Measurements from ENCODE around the gene CD59.

Gene CD59

GRCh38 chr11:33736148-33736812 lies at the start of gene CD59:
TSS of gene CD59 (minus strand) at chr11:33736423. CDS start at chr11:33722445, 13,978 bp downstream.
- TF ChIP-seq, protein P1, sequence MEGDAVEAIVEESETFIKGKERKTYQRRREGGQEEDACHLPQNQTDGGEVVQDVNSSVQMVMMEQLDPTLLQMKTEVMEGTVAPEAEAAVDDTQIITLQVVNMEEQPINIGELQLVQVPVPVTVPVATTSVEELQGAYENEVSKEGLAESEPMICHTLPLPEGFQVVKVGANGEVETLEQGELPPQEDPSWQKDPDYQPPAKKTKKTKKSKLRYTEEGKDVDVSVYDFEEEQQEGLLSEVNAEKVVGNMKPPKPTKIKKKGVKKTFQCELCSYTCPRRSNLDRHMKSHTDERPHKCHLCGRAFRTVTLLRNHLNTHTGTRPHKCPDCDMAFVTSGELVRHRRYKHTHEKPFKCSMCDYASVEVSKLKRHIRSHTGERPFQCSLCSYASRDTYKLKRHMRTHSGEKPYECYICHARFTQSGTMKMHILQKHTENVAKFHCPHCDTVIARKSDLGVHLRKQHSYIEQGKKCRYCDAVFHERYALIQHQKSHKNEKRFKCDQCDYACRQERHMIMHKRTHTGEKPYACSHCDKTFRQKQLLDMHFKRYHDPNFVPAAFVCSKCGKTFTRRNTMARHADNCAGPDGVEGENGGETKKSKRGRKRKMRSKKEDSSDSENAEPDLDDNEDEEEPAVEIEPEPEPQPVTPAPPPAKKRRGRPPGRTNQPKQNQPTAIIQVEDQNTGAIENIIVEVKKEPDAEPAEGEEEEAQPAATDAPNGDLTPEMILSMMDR (IDR thresholded peaks at IDR 0.05; ENCODE audit: control extremely low read depth, extremely low read depth, low read depth, missing control alignments) = no peak
- DNase-seq (ENCODE audit: extremely low spot score) = peak; percentile 90
- POLR2A ChIA-PET = interaction anchor here (0.6 to 0.7 kb wide), 2 partner anchors 54 to 1919 kb away, joined by 3 read pairs; no protein-coding TSS in a partner anchor
- CTCF ChIA-PET = interaction anchor here (1.2 to 18.5 kb wide), 5 partner anchors 16 to 194 kb away, joined by 3 to 265 read pairs (median 4); no protein-coding TSS in a partner anchor

DNA sequence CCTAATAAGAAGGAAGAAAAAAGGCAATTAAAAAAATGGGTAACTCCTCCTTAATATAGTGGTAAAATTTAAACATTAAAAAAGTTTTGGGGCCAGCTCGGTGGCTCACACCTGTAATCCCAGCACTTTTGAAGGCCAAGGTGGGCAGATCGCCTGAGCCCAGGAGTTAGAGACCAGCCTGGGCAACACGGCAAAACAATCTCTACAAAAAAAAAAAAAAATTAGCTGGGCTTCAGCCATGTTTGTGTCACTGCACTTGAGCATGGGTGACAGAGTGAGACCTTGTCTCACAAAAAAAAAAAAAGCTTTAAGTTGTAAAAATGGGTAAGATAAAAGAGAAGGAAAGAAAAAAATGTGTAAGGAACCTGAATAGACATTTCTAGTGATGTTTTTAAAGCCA lies 49.4 kb upstream of the CD59 start:
- no peak for DNase-seq (ENCODE audit: extremely low spot score)
- CTCF ChIA-PET = interaction anchor here (1.9 to 2.6 kb wide), 2 partner anchors 20 to 23 kb away, joined by 6 to 7 read pairs; no protein-coding TSS in a partner anchor
- POLR2A ChIA-PET = no interaction called here
- TF ChIP-seq, protein P1 (IDR thresholded peaks at IDR 0.05; ENCODE audit: control extremely low read depth, extremely low read depth, low read depth, missing control alignments) = no peak

GRCh38 chr11:33779849-33780528 lies 43.8 kb upstream of the CD59 start:
- DNase-seq (ENCODE audit: extremely low spot score) = no peak
- TF ChIP-seq, protein P1 (IDR thresholded peaks at IDR 0.05; ENCODE audit: control extremely low read depth, extremely low read depth, low read depth, missing control alignments) = no peak
- CTCF ChIA-PET = interaction anchor here (0.9 to 1.3 kb wide), 2 partner anchors 12 to 28 kb away, joined by 3 read pairs; no protein-coding TSS in a partner anchor
- POLR2A ChIA-PET = no interaction called here

GRCh38 chr11:33778675-33779074 lies 42.5 kb upstream of the CD59 start:
- ChIA-PET POLR2A (no interaction called here), CTCF (no interaction called here)
- TF ChIP-seq, protein P1 (IDR thresholded peaks at IDR 0.05; ENCODE audit: control extremely low read depth, extremely low read depth, low read depth, missing control alignments) = no peak
- DNase-seq (ENCODE audit: extremely low spot score) = no peak

- no peak for DNase-seq (ENCODE audit: extremely low spot score)
- TF ChIP-seq, protein P1 (IDR thresholded peaks at IDR 0.05; ENCODE audit: control extremely low read depth, extremely low read depth, low read depth, missing control alignments) = no peak
- POLR2A ChIA-PET = interaction anchor here (0.6 kb wide), 1 partner anchor 764 kb away, joined by 3 read pairs; no protein-coding TSS in a partner anchor
- CTCF ChIA-PET = interaction anchor here (1.0 kb wide), 1 partner anchor 31 kb away, joined by 3 read pairs; no protein-coding TSS in a partner anchor
Measured at GRCh38 chr11:33777906-33778305, 41.7 kb upstream of the CD59 start.

GRCh38 chr11:33775832-33776470 lies 39.7 kb upstream of the CD59 start:
- POLR2A ChIA-PET = no interaction called here
- CTCF ChIA-PET = interaction anchor here (1.4 to 3.4 kb wide), 3 partner anchors 8 to 34 kb away, joined by 4 to 10 read pairs (median 9); no protein-coding TSS in a partner anchor
- TF ChIP-seq, protein P1 (IDR thresholded peaks at IDR 0.05; ENCODE audit: control extremely low read depth, extremely low read depth, low read depth, missing control alignments) = no peak

More at GRCh38 chr11:33775832-33776470, 39.7 kb upstream of the CD59 start:
- peak; percentile 26 for DNase-seq (ENCODE audit: extremely low spot score)
